ENCODE measurements around the gene DNASE1L2. TPM values are rescaled to one million over a fixed set of nuclear protein-coding genes. Genes with fewer than 3 reads are reported as not detected.

DNASE1L2 gene
- total and polyA plus RNA-seq, 2 of the 4 experiments (the other 2 are of a cell fraction): 0.18 to 0.75 TPM

DNA sequence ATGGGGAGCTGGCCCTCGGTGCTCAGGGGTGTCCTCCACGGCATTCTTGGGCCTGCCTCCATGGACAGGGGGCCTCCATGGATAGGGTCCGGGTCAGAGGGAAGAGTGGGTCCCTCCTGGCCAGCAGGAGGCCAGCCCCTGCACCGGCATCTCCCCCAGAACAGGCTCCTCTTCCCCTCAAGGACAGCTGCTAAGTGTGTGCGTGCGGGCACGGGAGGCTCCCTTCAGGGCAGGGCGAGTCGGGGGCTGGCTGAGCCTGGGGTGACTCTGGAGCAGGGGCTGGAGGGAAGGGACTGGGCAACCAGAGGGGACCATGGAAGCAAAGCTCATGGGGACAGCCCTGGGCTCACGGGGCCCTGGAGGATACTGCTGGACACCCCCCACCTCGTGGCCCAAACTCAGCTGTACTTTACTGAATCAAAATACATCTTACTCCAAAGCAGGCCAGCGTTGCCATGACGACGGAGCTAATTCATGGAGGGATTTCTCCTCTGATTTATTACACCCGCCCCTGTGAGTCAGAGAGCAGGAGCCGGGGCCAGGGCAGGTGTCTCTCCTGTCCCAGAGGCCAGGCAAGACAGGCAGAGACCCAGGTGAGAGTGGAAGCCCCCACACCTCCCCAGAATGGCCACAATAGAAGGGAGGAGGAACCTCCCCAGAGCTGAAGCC is 41.9 kb upstream of the DNASE1L2 start:
- H4K20me1 ChIP-seq (ENCODE audit: insufficient read depth, low read length): no peaks in the 10 kb centered on the region; the same call in 1 of the 2 replicates
- no peaks in the 10 kb centered on the region for H3K36me3 ChIP-seq (ENCODE audit: control insufficient read depth, insufficient read depth, low read length)
- no peak overlapping the region for H2AK9ac ChIP-seq (replicated peaks; ENCODE audit: low read depth, low read length, poor library complexity)
- no peak overlapping the region for H4K8ac ChIP-seq (ENCODE audit: low read depth in 2 of 2, low read length in 2 of 2)
- H4K91ac ChIP-seq (ENCODE audit: insufficient read depth, low read depth, low read length): no peak overlapping the region
- no peak overlapping the region for H3K4me2 ChIP-seq (ENCODE audit: low read depth, low read length)
- 50% methylated on average over 2 of the region's 16 CpGs; no CpG with 5 or more reads in 1 of the 2 experiments for WGBS, 2 experiments (ENCODE audit: extremely low coverage in 2 of 2, insufficient read length in 1 of 2)
- H2AFZ ChIP-seq (replicated peaks; ENCODE audit: low read length, poor library complexity): peak overlapping the region; percentile 56
- no peak overlapping the region for H3K9ac ChIP-seq (ENCODE audit: low read depth, low read length)
- DNase-seq (peak; percentile 27), ATAC-seq (ENCODE audit: low read depth) (no peak)
- H3K14ac ChIP-seq (replicated peaks; ENCODE audit: low read depth, low read length): no peak overlapping the region
- no peak overlapping the region for H3K18ac ChIP-seq (ENCODE audit: low read depth, low read length)
- dilution Hi-C loops (cut with HindIII; ENCODE audit: low sequenced_read_pairs, unreplicated experiment) (no loop called here), in situ Hi-C loops (cut with MboI; ENCODE audit: low sequenced_read_pairs) (no loop called here), intact Hi-C loops (cut with micrococcal nuclease) (no loop called here)
- no peak overlapping the region for H2BK120ac ChIP-seq (ENCODE audit: low read depth, low read length)
- peaks cover 53% of the 10 kb centered on the region for H3K27me3 ChIP-seq (ENCODE audit: control insufficient read depth, insufficient read depth, low read length)
- no peak overlapping the region for H4K5ac ChIP-seq (ENCODE audit: low read depth, low read length)
- TF ChIP-seq MAZ (IDR thresholded peaks at IDR 0.05; ENCODE audit: borderline replicate concordance, low read depth, low read length): no peak
- TF ChIP-seq MAFK (IDR thresholded peaks at IDR 0.05; ENCODE audit: low read depth, low read length): no peak
- TF ChIP-seq, protein P1, sequence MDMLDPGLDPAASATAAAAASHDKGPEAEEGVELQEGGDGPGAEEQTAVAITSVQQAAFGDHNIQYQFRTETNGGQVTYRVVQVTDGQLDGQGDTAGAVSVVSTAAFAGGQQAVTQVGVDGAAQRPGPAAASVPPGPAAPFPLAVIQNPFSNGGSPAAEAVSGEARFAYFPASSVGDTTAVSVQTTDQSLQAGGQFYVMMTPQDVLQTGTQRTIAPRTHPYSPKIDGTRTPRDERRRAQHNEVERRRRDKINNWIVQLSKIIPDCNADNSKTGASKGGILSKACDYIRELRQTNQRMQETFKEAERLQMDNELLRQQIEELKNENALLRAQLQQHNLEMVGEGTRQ (IDR thresholded peaks at IDR 0.05; ENCODE audit: low read depth, low read length): no peak
- no peak for TF ChIP-seq MXI1 (IDR thresholded peaks at IDR 0.05; ENCODE audit: borderline replicate concordance, low read depth, low read length)
- TF ChIP-seq CHD1 (IDR thresholded peaks at IDR 0.05; ENCODE audit: low read depth, low read length): no peak
- TF ChIP-seq POLR2A (IDR thresholded peaks at IDR 0.05; ENCODE audit: low read depth, low read length): no peak
- TF ChIP-seq RFX5 (IDR thresholded peaks at IDR 0.05; ENCODE audit: low read depth, low read length): no peak
- TF ChIP-seq, protein P2, sequence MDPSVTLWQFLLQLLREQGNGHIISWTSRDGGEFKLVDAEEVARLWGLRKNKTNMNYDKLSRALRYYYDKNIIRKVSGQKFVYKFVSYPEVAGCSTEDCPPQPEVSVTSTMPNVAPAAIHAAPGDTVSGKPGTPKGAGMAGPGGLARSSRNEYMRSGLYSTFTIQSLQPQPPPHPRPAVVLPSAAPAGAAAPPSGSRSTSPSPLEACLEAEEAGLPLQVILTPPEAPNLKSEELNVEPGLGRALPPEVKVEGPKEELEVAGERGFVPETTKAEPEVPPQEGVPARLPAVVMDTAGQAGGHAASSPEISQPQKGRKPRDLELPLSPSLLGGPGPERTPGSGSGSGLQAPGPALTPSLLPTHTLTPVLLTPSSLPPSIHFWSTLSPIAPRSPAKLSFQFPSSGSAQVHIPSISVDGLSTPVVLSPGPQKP (IDR thresholded peaks at IDR 0.05; ENCODE audit: borderline replicate concordance, low read depth, low read length): no peak
- TF ChIP-seq NFE2L2 (IDR thresholded peaks at IDR 0.05; ENCODE audit: low read depth, low read length): no peak
- no peaks in the 10 kb centered on the region for H3K79me1 ChIP-seq (ENCODE audit: low read depth in 1 of 2, low read length in 2 of 2)
- H3K56ac ChIP-seq (ENCODE audit: extremely low read depth, insufficient read depth, low read length): no peak overlapping the region
- H3K4me3 ChIP-seq (ENCODE audit: insufficient read depth, low read depth, low read length): no peak overlapping the region
- ChIA-PET POLR2A (ENCODE audit: unreplicated experiment) (no interaction called here), CTCF (interaction anchor here (0.6 kb wide), 1 partner anchor 238 kb away, joined by 3 read pairs; no protein-coding TSS in a partner anchor)
- no peak overlapping the region for H2BK20ac ChIP-seq (ENCODE audit: low read depth, low read length)
- no peak overlapping the region for H3K23ac ChIP-seq (ENCODE audit: low read depth, low read length)
- H3K27ac ChIP-seq (ENCODE audit: insufficient read depth, low read length): no peak overlapping the region
- H3K9me3 ChIP-seq (ENCODE audit: control insufficient read depth, insufficient read depth, low read length): no peaks in the 10 kb centered on the region
- H2BK5ac ChIP-seq (ENCODE audit: low read depth, low read length, poor library complexity, severe bottlenecking): no peak overlapping the region
- no peak overlapping the region for H2AK5ac ChIP-seq (ENCODE audit: low read depth, low read length)
- H3K4me1 ChIP-seq (ENCODE audit: control insufficient read depth, insufficient read depth, low read length): no peaks in the 10 kb centered on the region
- H3K9me1 ChIP-seq (ENCODE audit: insufficient read depth, low read length): no peaks in the 10 kb centered on the region
- no peak overlapping the region for H2BK15ac ChIP-seq (ENCODE audit: low read depth, low read length)
- no TSS peak for BruUV-seq (replicated peaks)
- H3K4ac ChIP-seq (ENCODE audit: low read depth, low read length): no peak overlapping the region

Measured in IMR-90 (cell line).